ENCODE results near the gene DOK7.

DOK7 gene

GRCh38 chr4:3462790-3463415 lies at the start of gene DOK7:
DOK7 (plus strand) TSS chr4:3463306; CDS start chr4:3463376, 70 bp downstream.
- no peak for DNase-seq (ENCODE audit: low spot score)

- no peak for DNase-seq (ENCODE audit: low spot score)
These were observed 49.3 kb upstream of the DOK7 start for GRCh38 chr4:3413675-3414420.

GRCh38 chr4:3414421-3415279 lies 48.5 kb upstream of the DOK7 start:
- DNase-seq (ENCODE audit: low spot score), result no peak

GRCh38 chr4:3415471-3416141 lies 47.5 kb upstream of the DOK7 start:
- no peak for DNase-seq (ENCODE audit: low spot score)

- no peak for DNase-seq (ENCODE audit: low spot score)
These were observed 46.8 kb upstream of the DOK7 start for GRCh38 chr4:3416270-3416669.

GRCh38 chr4:3416821-3417221 lies 46.3 kb upstream of the DOK7 start:
- no peak for DNase-seq (ENCODE audit: low spot score)

GRCh38 chr4:3417448-3417847 lies 45.7 kb upstream of the DOK7 start:
- no peak for DNase-seq (ENCODE audit: low spot score)

GRCh38 chr4:3418029-3418762 lies 44.9 kb upstream of the DOK7 start:
- no peak for DNase-seq (ENCODE audit: low spot score)

- no peak for DNase-seq (ENCODE audit: low spot score)
These were observed 43.1 kb upstream of the DOK7 start for GRCh38 chr4:3419836-3420605.

GRCh38 chr4:3420606-3420955 lies 42.5 kb upstream of the DOK7 start:
- DNase-seq (ENCODE audit: low spot score), result no peak

GRCh38 chr4:3420956-3421355 lies 42.1 kb upstream of the DOK7 start:
- no peak for DNase-seq (ENCODE audit: low spot score)

GRCh38 chr4:3421470-3421869 lies 41.6 kb upstream of the DOK7 start:
- DNase-seq (ENCODE audit: low spot score), result no peak

- no peak for DNase-seq (ENCODE audit: low spot score)
These were observed 40.8 kb upstream of the DOK7 start for GRCh38 chr4:3422241-3422801.

- no peak for DNase-seq (ENCODE audit: low spot score)
These were observed 40.3 kb upstream of the DOK7 start for GRCh38 chr4:3422808-3423297.

GRCh38 chr4:3423406-3423805 lies 39.7 kb upstream of the DOK7 start:
- no peak for DNase-seq (ENCODE audit: low spot score)

- no peak for DNase-seq (ENCODE audit: low spot score)
These were observed 39.2 kb upstream of the DOK7 start for GRCh38 chr4:3423952-3424351.

- no peak for DNase-seq (ENCODE audit: low spot score)
These were observed 38.5 kb upstream of the DOK7 start for GRCh38 chr4:3424522-3425095.

- no peak for DNase-seq (ENCODE audit: low spot score)
These were observed 36.5 kb upstream of the DOK7 start for GRCh38 chr4:3426465-3427133.

- no peak for DNase-seq (ENCODE audit: low spot score)
These were observed 36.0 kb upstream of the DOK7 start for GRCh38 chr4:3427134-3427476.
